Mesenchymal stem cell (in vitro differentiated cells and primary cell): ENCODE measurements around the gene CCDC51.
A peak's percentile ranks its signal among the peaks of the same experiment; 100 is the strongest.

Experiments used
- DNase-seq: peaks from one replicate; pipeline ENCODE4 v3.0.0-alpha.2; 2013
- H2AFZ ChIP-seq: one replicate; pipeline ENCODE4 v1.6.1; 2013; ENCODE audit warnings: low read depth, mild to moderate bottlenecking, control low read depth, inconsistent platforms, low read length, moderate library complexity
- H2AK5ac ChIP-seq: 2 replicates; pipeline ENCODE4 v1.6.1; 2013; ENCODE audit warnings: low read length, moderate library complexity, mild to moderate bottlenecking, inconsistent platforms; ENCODE audit not compliant: severe bottlenecking
- H2BK120ac ChIP-seq: one replicate; pipeline ENCODE4 v1.6.1; 2013; ENCODE audit warnings: low read depth, mild to moderate bottlenecking, inconsistent platforms, low read length, moderate library complexity
- H2BK12ac ChIP-seq, 2 experiments: one replicate each; pipeline ENCODE4 v1.6.1; 2013; ENCODE audit warnings: inconsistent platforms in 2 of 2, low read length in 2 of 2, mild to moderate bottlenecking in 2 of 2, moderate library complexity in 2 of 2, control low read depth in 1 of 2
- H2BK15ac ChIP-seq: one replicate; pipeline ENCODE4 v1.6.1; 2013; ENCODE audit warnings: mild to moderate bottlenecking, low read depth, inconsistent platforms; ENCODE audit not compliant: poor library complexity, severe bottlenecking
- H2BK5ac ChIP-seq: 2 replicates; pipeline ENCODE4 v1.6.1; 2013; ENCODE audit warnings: low read depth, mild to moderate bottlenecking, low read length, control low read depth, inconsistent platforms; ENCODE audit not compliant: poor library complexity, severe bottlenecking
- H3K14ac ChIP-seq, 2 experiments: one replicate each; pipeline ENCODE4 v1.6.1; 2013; ENCODE audit warnings: inconsistent platforms in 2 of 2, low read length in 2 of 2, control low read depth in 1 of 2, mild to moderate bottlenecking in 1 of 2, moderate library complexity in 1 of 2
- H3K18ac ChIP-seq, 2 experiments: one replicate each; pipeline ENCODE4 v1.6.1; 2013; ENCODE audit warnings: inconsistent platforms in 2 of 2, low read length in 2 of 2, control low read depth in 1 of 2, low read depth in 1 of 2, mild to moderate bottlenecking in 1 of 2
- H3K23ac ChIP-seq, 2 experiments: one replicate each; pipeline ENCODE4 v1.6.1; 2013; ENCODE audit warnings: inconsistent platforms in 2 of 2, low read length in 2 of 2, mild to moderate bottlenecking in 2 of 2, moderate library complexity in 2 of 2, control low read depth in 1 of 2
- H3K27ac ChIP-seq: 2 replicates; pipeline ENCODE4 v1.5.1; 2013; ENCODE audit warnings: mild to moderate bottlenecking, moderate library complexity, low read length, control low read depth, inconsistent platforms; ENCODE audit not compliant: poor library complexity, severe bottlenecking
- H3K27me3 ChIP-seq, 2 experiments: 2 replicates each; pipeline versions ENCODE4 v1.6.1 to v1.7.0; 2013; ENCODE audit warnings: low read length in 2 of 2, mild to moderate bottlenecking in 2 of 2, moderate library complexity in 2 of 2, control low read depth in 1 of 2, inconsistent platforms in 1 of 2; ENCODE audit not compliant: control insufficient read depth in 1 of 2, insufficient read depth in 1 of 2
- H3K36me3 ChIP-seq, 2 experiments: 2 replicates each; pipeline versions ENCODE4 v1.6.1 to v1.7.0; 2013; ENCODE audit warnings: low read length in 2 of 2, control low read depth in 1 of 2, inconsistent platforms in 1 of 2, low read depth in 1 of 2, mild to moderate bottlenecking in 1 of 2; ENCODE audit not compliant: insufficient read depth in 2 of 2, control insufficient read depth in 1 of 2
- H3K4ac ChIP-seq, 2 experiments: one replicate each; pipeline ENCODE4 v1.6.1; 2013; ENCODE audit warnings: inconsistent platforms in 2 of 2, low read length in 2 of 2, mild to moderate bottlenecking in 2 of 2, moderate library complexity in 2 of 2, control low read depth in 1 of 2, low read depth in 1 of 2
- H3K4me1 ChIP-seq: 2 replicates; pipeline ENCODE4 v1.6.1; 2013; ENCODE audit warnings: low read depth, low read length, control low read depth; ENCODE audit not compliant: control insufficient read depth, insufficient read depth
- H3K4me2 ChIP-seq: 2 replicates; pipeline ENCODE4 v1.6.1; 2013; ENCODE audit warnings: low read length, mild to moderate bottlenecking, inconsistent platforms; ENCODE audit not compliant: poor library complexity, severe bottlenecking
- H3K4me3 ChIP-seq, 2 experiments: 2 replicates each; pipeline versions ENCODE4 v1.5.1 to v1.7.0; 2013; ENCODE audit warnings: low read length in 2 of 2, mild to moderate bottlenecking in 2 of 2, control low read depth in 1 of 2, low read depth in 1 of 2; ENCODE audit not compliant: insufficient read depth in 1 of 2
- H3K79me1 ChIP-seq: replicated peaks from 2 replicates; pipeline ENCODE4 v1.6.1; 2013; ENCODE audit warnings: mild to moderate bottlenecking, control low read depth, low read length, inconsistent platforms; ENCODE audit not compliant: poor library complexity, severe bottlenecking
- H3K9ac ChIP-seq: 2 replicates; pipeline ENCODE4 v1.7.0; 2013; ENCODE audit warnings: mild to moderate bottlenecking, low read length, moderate library complexity
- H3K9me3 ChIP-seq: 2 replicates; pipeline ENCODE4 v1.7.0; 2013; ENCODE audit warnings: mild to moderate bottlenecking, low read length; ENCODE audit not compliant: control insufficient read depth
- H4K8ac ChIP-seq: one replicate; pipeline ENCODE4 v1.6.1; 2013; ENCODE audit warnings: inconsistent platforms, mild to moderate bottlenecking, low read length, moderate library complexity
- H4K91ac ChIP-seq: one replicate; pipeline ENCODE4 v1.6.1; 2013; ENCODE audit warnings: mild to moderate bottlenecking, low read length, inconsistent platforms
- WGBS: methylation state at CpG from one replicate; pipeline ENCODE4 v1.1.7; 2013; ENCODE audit warnings: mixed read lengths; 5-methylcytosine and 5-hydroxymethylcytosine counted together

Gene CCDC51

GRCh38 chr3:48397767-48398681 is 41.9 kb downstream of the CCDC51 start:
- H3K14ac ChIP-seq = peak overlapping the region in 1 of 2 experiments; percentile 22
- H3K4ac ChIP-seq = no peak overlapping the region
- no peaks in the 10 kb centered on the region for H3K79me1 ChIP-seq
- H3K9me3 ChIP-seq = no peaks in the 10 kb centered on the region
- H3K36me3 ChIP-seq = peaks cover 0 to 5% of the 10 kb centered on the region in 2 experiments
- no peak overlapping the region for H3K27ac ChIP-seq
- H4K91ac ChIP-seq = no peak overlapping the region
- H3K4me2 ChIP-seq = no peak overlapping the region
- H2AK5ac ChIP-seq = no peak overlapping the region
- no peak overlapping the region for H2AFZ ChIP-seq
- H2BK120ac ChIP-seq = no peak overlapping the region
- H3K4me3 ChIP-seq = no peak overlapping the region
- H3K18ac ChIP-seq = peak overlapping the region in 1 of 2 experiments; percentile 7
- H4K8ac ChIP-seq = no peak overlapping the region
- H2BK12ac ChIP-seq = no peak overlapping the region
- no peak overlapping the region for H2BK15ac ChIP-seq
- peaks cover 21 to 33% of the 10 kb centered on the region in 2 experiments for H3K27me3 ChIP-seq
- peaks cover 8% of the 10 kb centered on the region for H3K4me1 ChIP-seq
- 89% methylated on average over 9 of the region's 9 CpGs for WGBS
- no peak for DNase-seq
- H3K9ac ChIP-seq = no peak overlapping the region
- no peak overlapping the region for H3K23ac ChIP-seq
- no peak overlapping the region for H2BK5ac ChIP-seq

GRCh38 chr3:48395714-48396113 is 44.2 kb downstream of the CCDC51 start:
- Histone ChIP-seq H3K4ac (no peak overlapping the region), H3K18ac (no peak overlapping the region), H2BK15ac (no peak overlapping the region), H2AFZ (no peak overlapping the region), H3K4me3 (no peak overlapping the region), H2BK12ac (no peak overlapping the region), H4K8ac (no peak overlapping the region), H4K91ac (no peak overlapping the region), H3K4me2 (no peak overlapping the region), H3K14ac (no peak overlapping the region), H3K23ac (no peak overlapping the region), H3K79me1 (no peaks in the 10 kb centered on the region), H2BK120ac (no peak overlapping the region), H3K27me3 (peaks cover 21 to 33% of the 10 kb centered on the region in 2 experiments), H2BK5ac (no peak overlapping the region), H3K4me1 (peaks cover 2% of the 10 kb centered on the region), H3K36me3 (no peaks in the 10 kb centered on the region), H3K9me3 (no peaks in the 10 kb centered on the region), H3K9ac (no peak overlapping the region), H2AK5ac (no peak overlapping the region), H3K27ac (no peak overlapping the region)
- 59% methylated on average over 3 of the region's 3 CpGs for WGBS
- no peak for DNase-seq

DNA sequence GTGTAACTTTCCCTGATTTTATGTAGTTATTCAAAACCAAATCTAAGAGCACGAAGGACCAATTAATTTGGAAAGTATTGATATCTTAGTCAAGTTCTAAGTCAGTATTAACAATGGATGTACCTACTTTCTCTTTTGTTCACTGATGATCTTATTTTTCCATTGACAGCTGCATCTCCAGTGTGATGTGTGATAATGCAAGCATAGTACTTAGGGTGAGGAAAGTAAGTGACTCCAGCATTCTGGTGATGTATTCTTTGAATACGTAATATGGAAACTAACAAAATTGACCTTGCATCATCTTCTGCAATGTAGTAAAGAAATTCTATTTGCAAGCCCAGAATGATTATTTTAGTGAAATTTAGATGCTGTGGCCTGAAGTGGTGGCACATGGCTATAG is 45.5 kb downstream of the CCDC51 start:
- Histone ChIP-seq H3K14ac (no peak overlapping the region), H2AFZ (no peak overlapping the region), H3K23ac (no peak overlapping the region), H3K27me3 (peaks cover 21 to 33% of the 10 kb centered on the region in 2 experiments), H3K36me3 (no peaks in the 10 kb centered on the region), H4K8ac (no peak overlapping the region), H4K91ac (no peak overlapping the region), H2BK15ac (no peak overlapping the region), H3K9me3 (no peaks in the 10 kb centered on the region), H3K4me3 (no peak overlapping the region), H2BK5ac (no peak overlapping the region), H3K18ac (no peak overlapping the region), H3K27ac (no peak overlapping the region), H3K79me1 (no peaks in the 10 kb centered on the region), H3K4ac (no peak overlapping the region), H2AK5ac (no peak overlapping the region), H2BK120ac (no peak overlapping the region), H2BK12ac (no peak overlapping the region), H3K9ac (no peak overlapping the region), H3K4me2 (no peak overlapping the region), H3K4me1 (peaks cover 2% of the 10 kb centered on the region)
- DNase-seq = no peak
- 100% methylated on average over 1 of the region's 2 CpGs for WGBS

DNA sequence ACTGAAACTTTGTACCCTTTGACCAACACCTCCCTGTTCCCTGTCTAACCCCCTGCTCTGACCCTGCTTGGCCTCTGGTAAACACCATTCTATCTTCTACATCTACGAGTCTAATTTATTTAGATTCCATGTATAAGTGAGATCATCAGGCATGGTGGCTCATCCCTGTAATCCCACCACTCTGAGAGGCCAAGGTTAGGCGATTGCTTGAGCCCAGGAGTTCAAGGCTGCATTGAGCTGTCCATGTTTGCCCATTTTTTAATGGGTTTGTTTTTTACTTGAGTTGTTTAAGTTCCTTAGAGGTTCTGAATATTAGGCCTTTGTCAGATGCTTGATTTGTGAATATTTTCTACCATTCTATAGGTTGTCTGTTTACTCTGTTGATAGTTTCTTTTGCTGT is 51.0 kb downstream of the CCDC51 start:
- no peak for DNase-seq
- peaks cover 10% of the 10 kb centered on the region for H3K9me3 ChIP-seq
- no peak overlapping the region for H2AK5ac ChIP-seq
- H2BK12ac ChIP-seq = no peak overlapping the region
- H3K9ac ChIP-seq = no peak overlapping the region
- H3K27me3 ChIP-seq = peaks cover 0 to 4% of the 10 kb centered on the region in 2 experiments
- H3K4ac ChIP-seq = no peak overlapping the region
- H3K23ac ChIP-seq = no peak overlapping the region
- no peak overlapping the region for H2BK15ac ChIP-seq
- H4K91ac ChIP-seq = no peak overlapping the region
- no peaks in the 10 kb centered on the region for H3K4me1 ChIP-seq
- H3K36me3 ChIP-seq = no peaks in the 10 kb centered on the region
- no peak overlapping the region for H2BK5ac ChIP-seq
- no peak overlapping the region for H3K4me2 ChIP-seq
- H3K14ac ChIP-seq = no peak overlapping the region
- H2BK120ac ChIP-seq = no peak overlapping the region
- H3K18ac ChIP-seq = no peak overlapping the region
- no peak overlapping the region for H4K8ac ChIP-seq
- no peak overlapping the region for H3K27ac ChIP-seq
- no peak overlapping the region for H3K4me3 ChIP-seq
- H2AFZ ChIP-seq = no peak overlapping the region
- WGBS = 62% methylated on average over 2 of the region's 2 CpGs
- no peaks in the 10 kb centered on the region for H3K79me1 ChIP-seq
